Natural killer cell treated with Interleukin-12 subunit alpha and Interleukin-12 subunit beta and Interleukin-15 and Interleukin-18, amount 100 ng/mL, for 72 hours (primary cell): ENCODE results near the gene COQ10A. TPM values are rescaled to one million over a fixed set of nuclear protein-coding genes. Genes with fewer than 3 reads are reported as not detected.
"Not testable (repeated sequence)": the region's sequence is repeated elsewhere in the genome, so short reads cannot be mapped to it uniquely, and the experiment has no call there.

ENCODE experiments used
- ATAC-seq, 2 donors: fragments of 150-1000 bp; cut with Tn5 transposase in 1 of 2; sonication (Bioruptor Pico), chemical (Tn5 transposase) in 1 of 2; 2 replicates each; pipeline ENCODE4 v1.10.0; 2021
- DNase-seq: peaks from one replicate; pipeline ENCODE4 v3.0.0; 2022; ENCODE audit warnings: low spot score
- H3K27ac Mint-ChIP-seq, 2 donors: 1 replicate in 1 of 2; 2 replicates in 1 of 2; pipeline ENCODE4 v1.8.0; 2022; ENCODE audit warnings: mixed read lengths in 2 of 2, mild to moderate bottlenecking in 1 of 2, moderate library complexity in 1 of 2
- H3K27me3 Mint-ChIP-seq, 2 donors: 1 replicate in 1 of 2; 2 replicates in 1 of 2; pipeline ENCODE4 v1.8.0; 2022; ENCODE audit warnings: mixed read lengths in 2 of 2
- H3K36me3 Mint-ChIP-seq: one replicate; pipeline ENCODE4 v1.8.0; 2022; ENCODE audit warnings: mixed read lengths
- H3K4me1 Mint-ChIP-seq, 2 donors: 1 replicate in 1 of 2; 2 replicates in 1 of 2; pipeline ENCODE4 v1.8.0; 2022; ENCODE audit warnings: low read depth in 2 of 2, mixed read lengths in 2 of 2, mild to moderate bottlenecking in 1 of 2
- H3K4me3 Mint-ChIP-seq: one replicate; pipeline ENCODE4 v1.8.0; 2022; ENCODE audit warnings: mixed read lengths
- H3K9me3 Mint-ChIP-seq: 2 replicates; pipeline ENCODE4 v1.8.0; 2022; ENCODE audit warnings: mixed read lengths
- total RNA-seq, 2 donors: library from RNA; stranded (reverse); gene quantifications; one replicate each; pipeline ENCODE4 v1.2.3, GENCODE V29; 2022

Gene COQ10A
- total RNA-seq, 2 donors from 2014 or later = 15.4 to 26.1 TPM

DNA sequence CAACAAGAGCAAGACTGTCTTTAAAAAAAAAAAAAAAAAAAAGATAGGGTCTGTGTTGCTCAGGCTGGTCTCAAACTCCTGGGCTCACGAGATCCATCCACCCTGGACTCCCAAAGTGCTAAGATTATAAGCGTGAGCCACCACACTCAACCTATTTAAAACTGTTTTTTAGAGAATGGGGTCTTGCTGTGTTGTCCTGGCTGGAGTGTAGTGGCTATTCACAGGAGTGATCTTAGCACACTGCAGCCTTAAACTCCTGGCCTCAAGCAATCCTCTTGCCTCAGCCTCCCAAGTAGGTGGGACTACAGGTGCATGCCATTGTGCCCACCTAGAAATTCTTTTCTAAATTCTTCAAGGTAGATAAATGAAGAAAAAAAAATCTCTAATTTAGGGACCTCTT lies 7.6 kb downstream of the COQ10A start:
- no peak for ATAC-seq
- peaks cover 21% of the 10 kb centered on the region for H3K36me3 Mint-ChIP-seq
- no peak overlapping the region for H3K27ac Mint-ChIP-seq
- no peaks in the 10 kb centered on the region for H3K9me3 Mint-ChIP-seq
- no peak for DNase-seq
- H3K4me1 Mint-ChIP-seq = no peaks in the 10 kb centered on the region
- H3K27me3 Mint-ChIP-seq = no peaks in the 10 kb centered on the region
- H3K4me3 Mint-ChIP-seq = no peak overlapping the region

DNA sequence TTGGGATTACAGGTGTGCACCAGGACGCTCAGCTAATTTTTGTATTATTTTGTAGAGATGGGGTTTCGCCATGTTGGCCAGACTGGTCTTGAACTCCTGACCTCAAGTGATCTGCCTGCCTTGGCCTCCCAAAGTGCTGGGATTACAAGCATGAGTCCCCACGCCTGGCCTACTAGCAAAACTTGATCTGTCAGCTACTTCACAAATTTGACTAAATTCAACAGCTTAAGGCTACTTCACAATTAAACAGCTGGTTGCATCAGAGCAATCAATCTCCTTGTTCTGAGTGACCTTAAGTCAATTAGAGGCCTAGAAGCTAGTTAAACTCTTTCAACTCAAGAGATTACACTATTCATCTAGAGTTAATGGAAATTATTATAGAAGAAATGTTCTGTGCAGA lies 12.2 kb downstream of the COQ10A start:
- Mint-ChIP-seq H3K9me3 (no peaks in the 10 kb centered on the region), H3K4me3 (no peak overlapping the region), H3K4me1 (no peaks in the 10 kb centered on the region), H3K27me3 (no peaks in the 10 kb centered on the region), H3K27ac (no peak overlapping the region), H3K36me3 (peaks cover 32% of the 10 kb centered on the region)
- ATAC-seq = no peak
- no peak for DNase-seq

- Mint-ChIP-seq H3K27me3 (no peaks in the 10 kb centered on the region), H3K9me3 (no peaks in the 10 kb centered on the region), H3K4me1 (peaks cover 0 to 3% of the 10 kb centered on the region in 2 donors), H3K36me3 (peaks cover 29% of the 10 kb centered on the region), H3K27ac (peak overlapping the region in 1 of 2 donors; percentile 65), H3K4me3 (no peak overlapping the region)
- DNase-seq (no peak), ATAC-seq (no peak)
Observed at GRCh38 chr12:56280849-56281248, 14.1 kb downstream of the COQ10A start.

- no peak for DNase-seq
- no peaks in the 10 kb centered on the region for H3K27me3 Mint-ChIP-seq
- H3K9me3 Mint-ChIP-seq = no peaks in the 10 kb centered on the region
- ATAC-seq = no peak
- H3K4me1 Mint-ChIP-seq = peaks cover 6 to 7% of the 10 kb centered on the region in 2 donors
- H3K27ac Mint-ChIP-seq = no peak overlapping the region
- peaks cover 32% of the 10 kb centered on the region for H3K36me3 Mint-ChIP-seq
- H3K4me3 Mint-ChIP-seq = no peak overlapping the region
Observed at GRCh38 chr12:56282030-56282429, 15.3 kb downstream of the COQ10A start.

- no peak for ATAC-seq
- Mint-ChIP-seq H3K9me3 (no peaks in the 10 kb centered on the region), H3K27me3 (no peaks in the 10 kb centered on the region), H3K4me3 (no peak overlapping the region), H3K36me3 (peaks cover 32% of the 10 kb centered on the region), H3K27ac (no peak overlapping the region), H3K4me1 (peaks cover 6 to 7% of the 10 kb centered on the region in 2 donors)
- no peak for DNase-seq
Observed at GRCh38 chr12:56282579-56282978, 15.8 kb downstream of the COQ10A start.

GRCh38 chr12:56284263-56284662 lies 17.5 kb downstream of the COQ10A start:
- H3K4me3 Mint-ChIP-seq, H3K9me3 Mint-ChIP-seq, ATAC-seq, DNase-seq, H3K27me3 Mint-ChIP-seq, H3K4me1 Mint-ChIP-seq, H3K27ac Mint-ChIP-seq: not testable (repeated sequence)
- peaks cover 32% of the 10 kb centered on the region for H3K36me3 Mint-ChIP-seq

DNA sequence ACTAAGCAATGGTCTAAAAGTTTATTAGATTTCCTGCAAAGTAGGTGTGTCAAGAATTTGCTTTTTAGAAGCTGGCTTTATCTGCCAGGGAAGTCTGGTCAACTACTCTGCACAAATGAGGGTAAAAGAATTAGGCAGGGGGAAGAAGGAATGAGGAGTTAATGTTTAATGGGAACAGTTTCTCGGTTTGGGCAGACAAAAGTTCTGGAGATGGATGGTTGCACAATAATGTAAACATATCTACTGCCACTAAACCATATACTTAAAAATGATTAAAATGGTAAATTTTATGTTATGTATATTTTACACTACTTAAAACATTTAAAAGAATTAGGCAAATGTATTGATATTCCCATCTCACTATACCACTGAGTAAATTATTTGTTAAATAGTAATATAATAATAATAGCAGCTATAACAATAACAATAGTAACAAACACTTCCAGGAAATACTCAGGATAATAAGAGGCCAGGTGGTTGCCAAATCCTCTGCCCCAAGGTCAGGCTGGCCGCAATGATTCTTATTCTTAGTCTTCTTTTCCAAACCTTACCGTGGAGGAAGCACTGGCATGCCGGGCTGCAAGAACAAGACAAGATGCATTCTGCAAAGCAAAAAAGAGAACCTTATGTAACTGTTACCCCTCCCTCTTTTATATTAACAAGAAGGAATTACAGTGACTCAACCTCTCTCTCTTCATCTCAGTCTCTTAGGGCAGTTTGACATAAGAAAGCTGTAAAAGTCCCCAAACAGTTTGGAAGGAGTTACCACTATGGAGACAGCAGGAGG lies 19.5 kb downstream of the COQ10A start:
- no peaks in the 10 kb centered on the region for H3K27me3 Mint-ChIP-seq
- peak overlapping the region in 1 of 2 donors; percentile 22 for H3K27ac Mint-ChIP-seq
- peaks cover 7% of the 10 kb centered on the region in 2 donors for H3K4me1 Mint-ChIP-seq
- peaks cover 25% of the 10 kb centered on the region for H3K36me3 Mint-ChIP-seq
- H3K9me3 Mint-ChIP-seq = no peaks in the 10 kb centered on the region
- H3K4me3 Mint-ChIP-seq = no peak overlapping the region
- no peak for ATAC-seq
- DNase-seq = no peak

GRCh38 chr12:56288705-56289387 lies 22.1 kb downstream of the COQ10A start:
- Mint-ChIP-seq H3K27me3 (no peaks in the 10 kb centered on the region), H3K27ac (no peak overlapping the region), H3K9me3 (no peaks in the 10 kb centered on the region), H3K4me1 (peaks cover 12 to 13% of the 10 kb centered on the region in 2 donors), H3K4me3 (no peak overlapping the region), H3K36me3 (peaks cover 14% of the 10 kb centered on the region)
- no peak for ATAC-seq
- DNase-seq = no peak

GRCh38 chr12:56293795-56294194 lies 27.1 kb downstream of the COQ10A start:
- Mint-ChIP-seq H3K27me3 (no peaks in the 10 kb centered on the region), H3K9me3 (no peaks in the 10 kb centered on the region), H3K4me1 (peaks cover 23 to 30% of the 10 kb centered on the region in 2 donors), H3K36me3 (no peaks in the 10 kb centered on the region), H3K27ac (no peak overlapping the region), H3K4me3 (no peak overlapping the region)
- no peak for DNase-seq
- ATAC-seq = no peak

DNA sequence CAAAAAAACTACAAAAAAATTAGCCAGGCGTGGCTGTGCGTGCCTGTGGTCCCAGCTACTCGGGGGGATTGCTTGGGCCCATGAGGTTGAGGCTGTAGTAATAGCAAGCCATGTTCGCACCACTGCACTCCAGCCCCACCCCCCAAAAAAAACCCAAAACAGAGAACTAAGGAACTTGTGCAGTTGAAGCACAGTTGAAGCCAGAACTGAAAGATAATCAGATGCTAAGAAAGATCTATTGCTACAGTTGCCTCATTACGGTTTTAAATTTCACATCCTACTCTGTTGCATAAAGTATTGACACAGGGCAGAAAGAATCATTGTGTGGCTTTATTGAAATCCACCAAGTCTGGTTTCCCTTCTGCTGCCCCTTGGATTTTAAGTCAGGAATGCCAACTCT lies 29.6 kb downstream of the COQ10A start:
- Mint-ChIP-seq H3K4me1 (peaks cover 36 to 44% of the 10 kb centered on the region in 2 donors), H3K27ac (peak overlapping the region in 1 of 2 donors; percentile 53), H3K27me3 (no peaks in the 10 kb centered on the region), H3K9me3 (no peaks in the 10 kb centered on the region), H3K36me3 (no peaks in the 10 kb centered on the region), H3K4me3 (no peak overlapping the region)
- DNase-seq (no peak), ATAC-seq (no peak)

- H3K4me3 Mint-ChIP-seq = peak overlapping the region; percentile 84
- H3K9me3 Mint-ChIP-seq = no peaks in the 10 kb centered on the region
- H3K27me3 Mint-ChIP-seq = no peaks in the 10 kb centered on the region
Observed at GRCh38 chr12:56297400-56297799, 30.7 kb downstream of the COQ10A start.

GRCh38 chr12:56298828-56299227 lies 32.1 kb downstream of the COQ10A start:
- Mint-ChIP-seq H3K9me3 (no peaks in the 10 kb centered on the region), H3K4me3 (peak overlapping the region; percentile 84), H3K27me3 (no peaks in the 10 kb centered on the region), H3K36me3 (no peaks in the 10 kb centered on the region), H3K27ac (peak overlapping the region; percentile 87 to 95), H3K4me1 (peaks cover 39 to 49% of the 10 kb centered on the region in 2 donors)
- ATAC-seq (no peak), DNase-seq (no peak)

More at GRCh38 chr12:56297400-56297799, 30.7 kb downstream of the COQ10A start:
- DNase-seq (no peak), ATAC-seq (no peak)
- Mint-ChIP-seq H3K27ac (peak overlapping the region in 1 of 2 donors; percentile 53), H3K36me3 (no peaks in the 10 kb centered on the region), H3K4me1 (peaks cover 41 to 49% of the 10 kb centered on the region in 2 donors)

- peaks cover 39 to 49% of the 10 kb centered on the region in 2 donors for H3K4me1 Mint-ChIP-seq
- H3K9me3 Mint-ChIP-seq = no peaks in the 10 kb centered on the region
- H3K27ac Mint-ChIP-seq = peak overlapping the region; percentile 87 to 95
- no peak for DNase-seq
- no peaks in the 10 kb centered on the region for H3K27me3 Mint-ChIP-seq
- no peak for ATAC-seq
- H3K4me3 Mint-ChIP-seq = peak overlapping the region; percentile 84
- no peaks in the 10 kb centered on the region for H3K36me3 Mint-ChIP-seq
Observed at GRCh38 chr12:56299308-56299852, 32.6 kb downstream of the COQ10A start.
